ENCODE measurements around the gene TTLL8. TPM values are rescaled to one million over a fixed set of nuclear protein-coding genes. Genes with fewer than 3 reads are reported as not detected.

The TTLL8 gene
- total and polyA plus RNA-seq, 4 experiments from 2014 or later = not detected

GRCh38 chr22:50009765-50010675 is 48.1 kb downstream of the TTLL8 start:
- peaks cover 5 to 28% (median 16%) of the 10 kb centered on the region in 4 donors for H3K4me1 Mint-ChIP-seq
- peaks cover 1 to 8% of the 10 kb centered on the region in 2 donors for H3K27me3 Mint-ChIP-seq
- ChIA-PET CTCF (ENCODE audit: partially characterized antibody) (no interaction called here), POLR2A (ENCODE audit: partially characterized antibody) (no interaction called here)
- Histone ChIP-seq H3K27ac (ENCODE audit: low read depth, low read length) (no peak overlapping the region), H3K36me3 (ENCODE audit: insufficient read depth, low read length) (no peaks in the 10 kb centered on the region), H3K4me1 (ENCODE audit: insufficient read depth, low read length) (peaks cover 36% of the 10 kb centered on the region), H3K9me3 (ENCODE audit: control insufficient read depth in 1 of 2, low read length in 2 of 2) (no peaks in the 10 kb centered on the region), H3K4me3 (ENCODE audit: low read length in 2 of 2) (no peak overlapping the region), H3K27me3 (ENCODE audit: insufficient read depth, low read length) (no peaks in the 10 kb centered on the region)
- DNase-seq = peak in 1 of 5 donors; percentile 33
- H3K36me3 Mint-ChIP-seq = no peaks in the 10 kb centered on the region
- peak overlapping the region in 2 of 7 donors; percentile 51 to 53 for H3K27ac Mint-ChIP-seq
- intact Hi-C loops (cut with micrococcal nuclease) = loop anchor here (10.0 kb wide), 1 partner anchor 185 kb away; the partner anchor contains the start of gene BRD1
- H3K9me3 Mint-ChIP-seq = no peaks in the 10 kb centered on the region
- H3K4me3 Mint-ChIP-seq = peak overlapping the region in 5 of 8 donors; percentile 13 to 64 (median 55)

GRCh38 chr22:50009251-50009650 is 48.8 kb downstream of the TTLL8 start:
- Histone ChIP-seq H3K9me3 (ENCODE audit: control insufficient read depth in 1 of 2, low read length in 2 of 2) (no peaks in the 10 kb centered on the region), H3K4me1 (ENCODE audit: insufficient read depth, low read length) (peaks cover 28% of the 10 kb centered on the region), H3K4me3 (ENCODE audit: low read length in 2 of 2) (no peak overlapping the region), H3K27ac (ENCODE audit: low read depth, low read length) (no peak overlapping the region), H3K36me3 (ENCODE audit: insufficient read depth, low read length) (no peaks in the 10 kb centered on the region), H3K27me3 (ENCODE audit: insufficient read depth, low read length) (no peaks in the 10 kb centered on the region)
- CTCF ChIA-PET (ENCODE audit: partially characterized antibody) = no interaction called here
- no peaks in the 10 kb centered on the region for H3K9me3 Mint-ChIP-seq
- H3K36me3 Mint-ChIP-seq = no peaks in the 10 kb centered on the region
- H3K27ac Mint-ChIP-seq = peak overlapping the region in 1 of 7 donors; percentile 59
- peaks cover 1 to 8% of the 10 kb centered on the region in 2 donors for H3K27me3 Mint-ChIP-seq
- H3K4me1 Mint-ChIP-seq = peaks cover 5 to 28% (median 16%) of the 10 kb centered on the region in 4 donors
- DNase-seq = no peak
- POLR2A ChIA-PET (ENCODE audit: partially characterized antibody) = no interaction called here
- intact Hi-C loops (cut with micrococcal nuclease) = no loop called here
- H3K4me3 Mint-ChIP-seq = peak overlapping the region in 1 of 8 donors; percentile 46

- Histone ChIP-seq H3K36me3 (ENCODE audit: insufficient read depth, low read length) (no peaks in the 10 kb centered on the region), H3K27me3 (ENCODE audit: insufficient read depth, low read length) (no peaks in the 10 kb centered on the region), H3K27ac (ENCODE audit: low read depth, low read length) (no peak overlapping the region), H3K4me1 (ENCODE audit: insufficient read depth, low read length) (peaks cover 23% of the 10 kb centered on the region), H3K4me3 (ENCODE audit: low read length in 2 of 2) (no peak overlapping the region), H3K9me3 (ENCODE audit: control insufficient read depth in 1 of 2, low read length in 2 of 2) (no peaks in the 10 kb centered on the region)
- peaks cover 1 to 10% of the 10 kb centered on the region in 2 donors for H3K27me3 Mint-ChIP-seq
- peaks cover 5 to 23% (median 13%) of the 10 kb centered on the region in 4 donors for H3K4me1 Mint-ChIP-seq
- H3K36me3 Mint-ChIP-seq = no peaks in the 10 kb centered on the region
- intact Hi-C loops (cut with micrococcal nuclease) = no loop called here
- peak in 1 of 5 donors; percentile 34 for DNase-seq
- H3K9me3 Mint-ChIP-seq = no peaks in the 10 kb centered on the region
- peak overlapping the region in 2 of 8 donors; percentile 39 to 46 for H3K4me3 Mint-ChIP-seq
- ChIA-PET CTCF (ENCODE audit: partially characterized antibody) (no interaction called here), POLR2A (ENCODE audit: partially characterized antibody) (no interaction called here)
- H3K27ac Mint-ChIP-seq = peak overlapping the region in 2 of 7 donors; percentile 25 to 59
Measured at GRCh38 chr22:50008151-50009040, 49.7 kb downstream of the TTLL8 start.

GRCh38 chr22:50007057-50007511 is 51.0 kb downstream of the TTLL8 start:
- ChIA-PET POLR2A (ENCODE audit: partially characterized antibody) (no interaction called here), CTCF (ENCODE audit: partially characterized antibody) (interaction anchor here (1.3 kb wide), 1 partner anchor 23 kb away, joined by 3 read pairs; no protein-coding TSS in a partner anchor)
- Mint-ChIP-seq H3K27me3 (peaks cover 1 to 10% of the 10 kb centered on the region in 2 donors), H3K4me1 (peaks cover 5 to 18% (median 11%) of the 10 kb centered on the region in 4 donors), H3K9me3 (no peaks in the 10 kb centered on the region), H3K36me3 (no peaks in the 10 kb centered on the region), H3K4me3 (no peak overlapping the region), H3K27ac (no peak overlapping the region)
- intact Hi-C loops (cut with micrococcal nuclease) = no loop called here
- Histone ChIP-seq H3K27me3 (ENCODE audit: insufficient read depth, low read length) (no peaks in the 10 kb centered on the region), H3K27ac (ENCODE audit: low read depth, low read length) (no peak overlapping the region), H3K9me3 (ENCODE audit: control insufficient read depth in 1 of 2, low read length in 2 of 2) (no peaks in the 10 kb centered on the region), H3K4me1 (ENCODE audit: insufficient read depth, low read length) (peaks cover 17% of the 10 kb centered on the region), H3K36me3 (ENCODE audit: insufficient read depth, low read length) (no peaks in the 10 kb centered on the region), H3K4me3 (ENCODE audit: low read length in 2 of 2) (no peak overlapping the region)
- DNase-seq = peak in 1 of 5 donors; percentile 17

- Mint-ChIP-seq H3K27me3 (peaks cover 0 to 5% of the 10 kb centered on the region in 2 donors), H3K4me3 (no peak overlapping the region), H3K27ac (peak overlapping the region in 1 of 7 donors; percentile 20), H3K9me3 (no peaks in the 10 kb centered on the region), H3K36me3 (no peaks in the 10 kb centered on the region), H3K4me1 (peaks cover 0 to 10% (median 3%) of the 10 kb centered on the region in 4 donors)
- Histone ChIP-seq H3K27ac (ENCODE audit: low read depth, low read length) (no peak overlapping the region), H3K4me1 (ENCODE audit: insufficient read depth, low read length) (peaks cover under 1% of the 10 kb centered on the region), H3K27me3 (ENCODE audit: insufficient read depth, low read length) (no peaks in the 10 kb centered on the region), H3K9me3 (ENCODE audit: control insufficient read depth in 1 of 2, low read length in 2 of 2) (no peaks in the 10 kb centered on the region), H3K36me3 (ENCODE audit: insufficient read depth, low read length) (no peaks in the 10 kb centered on the region), H3K4me3 (ENCODE audit: low read length in 2 of 2) (no peak overlapping the region)
- ChIA-PET CTCF (ENCODE audit: partially characterized antibody) (interaction anchor here (1.1 to 1.2 kb wide), 2 partner anchors 9 to 11 kb away, joined by 3 to 5 read pairs; no protein-coding TSS in a partner anchor), POLR2A (ENCODE audit: partially characterized antibody) (no interaction called here)
- intact Hi-C loops (cut with micrococcal nuclease) = no loop called here
- no peak for DNase-seq
Measured at GRCh38 chr22:50004918-50005317, 53.2 kb downstream of the TTLL8 start.

- CTCF ChIA-PET (ENCODE audit: partially characterized antibody) = no interaction called here
- peaks cover 0 to 10% (median 5%) of the 10 kb centered on the region in 4 donors for H3K4me1 Mint-ChIP-seq
- peaks cover 4 to 12% of the 10 kb centered on the region in 2 donors for H3K27me3 Mint-ChIP-seq
- peak overlapping the region in 1 of 7 donors; percentile 79 for H3K27ac Mint-ChIP-seq
- H3K27me3 ChIP-seq (ENCODE audit: insufficient read depth, low read length) = no peaks in the 10 kb centered on the region
- no peaks in the 10 kb centered on the region for H3K36me3 ChIP-seq (ENCODE audit: insufficient read depth, low read length)
- no peak overlapping the region for H3K4me3 Mint-ChIP-seq
- no peaks in the 10 kb centered on the region for H3K9me3 Mint-ChIP-seq
- H3K27ac ChIP-seq (ENCODE audit: low read depth, low read length) = no peak overlapping the region
- no peaks in the 10 kb centered on the region for H3K4me1 ChIP-seq (ENCODE audit: insufficient read depth, low read length)
- H3K36me3 Mint-ChIP-seq = no peaks in the 10 kb centered on the region
- DNase-seq = no peak
- no peaks in the 10 kb centered on the region for H3K9me3 ChIP-seq (ENCODE audit: control insufficient read depth in 1 of 2, low read length in 2 of 2)
- H3K4me3 ChIP-seq (ENCODE audit: low read length in 2 of 2) = no peak overlapping the region
- POLR2A ChIA-PET (ENCODE audit: partially characterized antibody) = no interaction called here
- intact Hi-C loops (cut with micrococcal nuclease) = no loop called here
Measured at GRCh38 chr22:50002791-50003190, 55.3 kb downstream of the TTLL8 start.

Measured in CD4-positive, alpha-beta memory T cell (primary cell).